HL-60 (cell line): ENCODE results near the gene NALCN.
A peak's percentile ranks its signal among the peaks of the same experiment; 100 is the strongest.

Experiments used
- DNase-seq, 2 experiments: peaks; one replicate each; pipeline ENCODE4 v3.0.0-alpha.2; 2010 to 2020; ENCODE audit warnings: low read depth in 1 of 2, low spot score in 1 of 2
- H3K27ac ChIP-seq: fragments of 250-450 bp; sonication (Bioruptor Pico); replicated peaks from 2 replicates; pipeline ENCODE4 v1.5.1; 2020; ENCODE audit warnings: mild to moderate bottlenecking, moderate library complexity
- H3K27me3 ChIP-seq: fragments of 250-450 bp; sonication (Bioruptor Pico); 2 replicates; pipeline ENCODE4 v1.5.1; 2021; ENCODE audit warnings: mild to moderate bottlenecking, moderate library complexity; ENCODE audit not compliant: insufficient read depth, poor library complexity, severe bottlenecking
- H3K4me3 ChIP-seq: replicated peaks from 2 replicates; pipeline ENCODE4 v1.5.1; 2011; ENCODE audit warnings: mild to moderate bottlenecking, control low read depth, low read length; ENCODE audit not compliant: insufficient read depth
- CTCF ChIP-seq: IDR thresholded peaks from one replicate; pipeline ENCODE4 v1.5.1; 2011; ENCODE audit warnings: low read length, control low read depth, inconsistent platforms; ENCODE audit not compliant: insufficient read depth
- GABPA ChIP-seq: IDR thresholded peaks from 2 replicates; pipeline ENCODE4 v1.6.1; 2012; ENCODE audit warnings: low read depth
- POLR2AphosphoS5 ChIP-seq: IDR thresholded peaks from 2 replicates; pipeline ENCODE4 v1.6.1; 2012; ENCODE audit warnings: low read depth
- REST ChIP-seq: IDR thresholded peaks from 2 replicates; pipeline ENCODE4 v1.6.1; 2012; ENCODE audit warnings: low read depth; ENCODE audit not compliant: insufficient replicate concordance
- SPI1 ChIP-seq: IDR thresholded peaks from 2 replicates; pipeline ENCODE4 v1.6.1; 2012; ENCODE audit warnings: low read depth, mild to moderate bottlenecking, borderline replicate concordance

NALCN gene

GRCh38 chr13:101146101-101146898 is 270.0 kb downstream of the NALCN start:
- TF ChIP-seq POLR2AphosphoS5 (no peak), GABPA (no peak), SPI1 (no peak), REST (no peak), CTCF (no peak)
- no peak for DNase-seq
- no peak overlapping the region for H3K27ac ChIP-seq
- H3K4me3 ChIP-seq, result no peak overlapping the region
- H3K27me3 ChIP-seq, result peaks cover 10% of the 10 kb centered on the region

GRCh38 chr13:101144808-101145419 is 271.4 kb downstream of the NALCN start:
- Histone ChIP-seq H3K4me3 (no peak overlapping the region), H3K27me3 (no peaks in the 10 kb centered on the region), H3K27ac (no peak overlapping the region)
- DNase-seq, result peak; percentile 3 to 27
- TF ChIP-seq SPI1 (no peak), POLR2AphosphoS5 (no peak), GABPA (no peak), CTCF (peak; percentile 27)

- Histone ChIP-seq H3K4me3 (no peak overlapping the region), H3K27ac (no peak overlapping the region), H3K27me3 (no peaks in the 10 kb centered on the region)
- DNase-seq, result no peak
- no peak for TF ChIP-seq REST
- TF ChIP-seq CTCF, result no peak
- TF ChIP-seq GABPA, result no peak
- TF ChIP-seq POLR2AphosphoS5, result no peak
- TF ChIP-seq SPI1, result no peak
These were observed 275.4 kb downstream of the NALCN start for GRCh38 chr13:101140936-101141335.
